GM19395 (cell line): Measurements from ENCODE around the gene B4GALT2.

Experiments
- ATAC-seq: cut with Tn5 transposase; IDR thresholded peaks from one replicate; pipeline ENCODE4 v1.9.1; 2021; ENCODE audit warnings: mild to moderate bottlenecking, moderate library complexity; ENCODE audit not compliant: unreplicated experiment

B4GALT2 gene

GRCh38 chr1:44025816-44026215 lies 46.8 kb downstream of the B4GALT2 start:
- ATAC-seq = no peak

- ATAC-seq = no peak
Measured at GRCh38 chr1:44027320-44027719, 48.3 kb downstream of the B4GALT2 start.

GRCh38 chr1:44029260-44029910 lies 50.4 kb downstream of the B4GALT2 start:
- ATAC-seq = peak; percentile 39

GRCh38 chr1:44029911-44030604 lies 51.0 kb downstream of the B4GALT2 start:
- peak; percentile 89 for ATAC-seq

- peak; percentile 29 for ATAC-seq
Measured at GRCh38 chr1:44030605-44031251, 51.7 kb downstream of the B4GALT2 start.

- ATAC-seq = no peak
Measured at GRCh38 chr1:44031252-44032169, 52.5 kb downstream of the B4GALT2 start, which contains the start of gene SLC6A9. Gene SLC6A9 (minus strand): TSS chr1:44031462. CDS start chr1:44024277, 7,185 bp downstream.

GRCh38 chr1:44032170-44032790 lies 53.3 kb downstream of the B4GALT2 start:
- no peak for ATAC-seq

- ATAC-seq = no peak
Measured at GRCh38 chr1:44033041-44033575, 54.1 kb downstream of the B4GALT2 start.

- ATAC-seq = no peak
Measured at GRCh38 chr1:44033756-44034155, 54.7 kb downstream of the B4GALT2 start.

GRCh38 chr1:44034423-44034822 lies 55.4 kb downstream of the B4GALT2 start:
- ATAC-seq = no peak

- ATAC-seq = no peak
Measured at GRCh38 chr1:44034976-44035716, 56.1 kb downstream of the B4GALT2 start.

- no peak for ATAC-seq
Measured at GRCh38 chr1:44035726-44036408, 56.9 kb downstream of the B4GALT2 start.

GRCh38 chr1:44036409-44037139 lies 57.6 kb downstream of the B4GALT2 start:
- no peak for ATAC-seq

- ATAC-seq = no peak
Measured at GRCh38 chr1:44037154-44037553, 58.1 kb downstream of the B4GALT2 start.

- no peak for ATAC-seq
Measured at GRCh38 chr1:44038876-44039657, 60.1 kb downstream of the B4GALT2 start.

- ATAC-seq = no peak
Measured at GRCh38 chr1:44040418-44040817, 61.4 kb downstream of the B4GALT2 start.
